T follicular helper cell (primary cell): ENCODE measurements around the gene GRIK5.

Source experiments
- DNase-seq: peaks from one replicate; pipeline ENCODE4 v3.0.0-alpha.2; 2020; ENCODE audit warnings: low read depth

The GRIK5 gene

DNA sequence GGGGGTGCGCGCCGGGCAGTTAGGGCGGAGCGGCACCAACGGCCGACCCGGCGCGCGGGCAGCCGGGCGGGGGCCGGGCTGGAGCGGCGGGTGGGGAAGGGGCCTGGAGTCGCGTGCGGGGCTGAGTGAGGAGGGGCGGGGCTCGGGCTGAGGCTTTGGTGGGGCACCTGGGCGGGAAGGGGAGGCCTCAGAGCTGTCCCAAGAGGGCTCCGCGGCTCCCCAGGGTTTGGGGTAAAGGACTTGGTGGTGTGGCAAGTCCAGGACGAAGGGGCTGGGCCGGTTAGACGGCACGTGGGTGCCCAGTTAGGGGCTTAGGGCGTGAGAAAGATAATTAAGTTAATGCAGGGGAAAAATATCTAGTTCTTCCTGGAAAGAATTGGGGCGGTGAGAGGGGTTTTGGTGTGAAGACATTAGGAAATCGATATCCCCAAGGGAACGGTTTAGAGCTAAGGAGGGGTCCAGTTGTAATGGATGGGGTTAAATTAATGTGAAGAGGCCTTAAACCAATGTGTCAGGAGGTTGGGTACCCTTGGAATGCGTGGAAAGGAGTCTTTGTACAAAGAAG is 6.5 kb upstream of the GRIK5 start:
- DNase-seq: no peak

DNA sequence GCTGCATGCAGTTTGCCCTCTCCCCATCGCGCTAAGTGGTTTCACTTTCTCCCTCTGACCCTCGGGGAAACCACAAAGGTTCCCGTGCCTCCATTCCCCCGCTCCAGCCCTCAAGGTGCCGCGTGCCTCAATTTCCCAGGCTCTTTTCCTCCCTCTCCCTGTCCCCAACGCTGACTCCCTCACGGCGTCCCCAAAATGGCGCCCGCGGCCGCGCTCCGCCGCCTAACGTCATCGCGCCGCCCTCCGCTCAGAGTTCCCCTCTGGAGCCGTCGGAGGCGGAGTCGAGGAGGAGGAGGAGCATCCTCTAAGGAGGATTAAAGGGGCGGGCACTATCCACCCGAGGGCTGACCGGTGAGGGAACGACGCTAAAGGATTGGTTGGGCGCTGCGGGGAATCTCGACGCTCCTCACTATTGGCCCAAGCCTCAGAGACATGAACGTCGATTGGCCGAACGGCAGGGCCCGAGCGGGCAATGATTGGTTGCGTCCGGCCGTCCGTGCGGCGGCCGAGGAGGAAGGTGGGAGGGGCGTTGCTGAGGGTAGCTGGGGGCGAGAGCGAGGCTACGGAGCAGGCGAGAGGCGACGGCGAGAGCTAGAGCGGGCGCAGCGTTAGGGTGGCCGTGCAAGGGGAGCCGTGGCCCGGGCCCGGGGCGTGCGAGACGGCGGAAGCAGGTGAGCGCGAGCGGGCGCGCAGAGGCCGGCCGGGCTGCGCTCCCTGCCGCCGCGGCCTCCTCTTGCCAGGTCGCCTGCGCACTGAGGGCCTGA is 5.8 kb upstream of the GRIK5 start, which contains the start of gene ZNF574:
TSS of gene ZNF574 (plus strand) at position 551 of the 764 bp plus-strand sequence. CDS start 2,441 bp downstream, outside the sequence.
- peak; percentile 96 for DNase-seq

DNA sequence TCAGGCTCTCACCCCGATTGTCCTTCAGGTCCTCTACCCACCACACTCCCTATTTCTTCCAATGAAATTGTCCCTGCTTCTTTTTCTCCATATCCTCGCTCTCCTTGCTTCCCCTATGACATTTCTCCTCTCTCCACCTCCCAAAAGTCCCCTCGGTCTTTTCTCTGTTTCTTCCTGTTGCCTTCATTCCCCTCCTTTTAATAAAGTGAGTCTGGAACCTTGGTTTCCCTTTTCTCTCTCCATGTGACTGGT is 5.3 kb upstream of the GRIK5 start:
- DNase-seq: no peak

DNA sequence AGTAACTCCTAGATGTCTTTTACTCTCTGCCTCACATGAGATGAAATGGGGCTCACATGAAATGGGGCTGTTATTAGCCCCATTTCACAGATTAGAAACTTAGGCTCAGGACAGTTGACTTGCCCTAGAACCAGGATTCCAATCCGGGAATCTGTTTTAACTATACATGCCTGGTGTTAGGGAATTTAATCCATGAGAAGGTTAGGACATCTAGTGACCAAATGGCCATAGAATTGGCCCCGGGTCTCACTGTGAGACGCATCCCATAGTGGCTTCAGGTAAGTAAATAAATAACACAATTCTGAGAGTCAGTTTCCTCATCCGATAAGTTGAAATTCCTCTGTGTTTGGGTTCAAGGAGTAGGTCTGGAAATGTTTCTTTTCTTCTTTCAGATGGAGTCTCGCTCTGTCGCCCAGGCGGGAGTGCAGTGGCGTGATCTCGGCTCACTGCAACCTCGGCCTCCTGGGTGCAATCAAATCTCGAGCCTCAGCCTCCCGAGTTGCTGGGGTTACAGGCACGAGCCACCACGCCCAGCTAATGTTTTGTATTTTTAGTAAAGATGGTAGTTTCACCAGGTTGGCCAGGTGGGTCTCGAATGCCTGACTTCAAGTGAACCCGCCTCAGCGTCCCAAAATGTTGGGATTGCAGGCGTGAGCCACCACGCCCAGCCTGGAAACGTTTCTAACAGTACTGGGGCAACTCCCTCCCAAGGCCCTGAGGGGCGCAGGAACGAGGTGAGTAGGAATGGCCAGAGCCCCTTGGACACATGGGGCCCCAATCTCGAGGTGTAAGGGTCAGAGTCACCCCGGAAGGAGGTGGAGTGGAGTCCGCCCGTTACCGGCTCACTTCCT is 4.7 kb upstream of the GRIK5 start:
- DNase-seq: no peak

DNA sequence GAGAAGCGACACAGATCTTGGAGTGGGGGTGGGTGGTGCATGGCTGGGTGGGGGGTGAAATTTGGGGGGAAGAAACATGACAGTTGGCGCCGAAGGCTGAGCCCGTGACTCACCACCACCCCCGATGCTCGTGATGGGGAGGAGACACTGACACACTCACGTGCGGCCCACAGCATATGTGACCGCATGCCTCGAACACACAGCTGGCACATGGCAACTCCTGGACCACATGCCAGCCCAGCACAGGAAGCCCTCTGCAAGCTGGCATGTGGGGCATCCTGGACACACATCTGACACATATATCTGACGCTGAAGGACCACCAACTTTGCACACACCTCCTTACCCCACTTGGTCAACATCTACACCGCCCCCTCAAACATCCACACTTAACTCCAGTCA is 1.2 kb upstream of the GRIK5 start:
- no peak for DNase-seq

DNA sequence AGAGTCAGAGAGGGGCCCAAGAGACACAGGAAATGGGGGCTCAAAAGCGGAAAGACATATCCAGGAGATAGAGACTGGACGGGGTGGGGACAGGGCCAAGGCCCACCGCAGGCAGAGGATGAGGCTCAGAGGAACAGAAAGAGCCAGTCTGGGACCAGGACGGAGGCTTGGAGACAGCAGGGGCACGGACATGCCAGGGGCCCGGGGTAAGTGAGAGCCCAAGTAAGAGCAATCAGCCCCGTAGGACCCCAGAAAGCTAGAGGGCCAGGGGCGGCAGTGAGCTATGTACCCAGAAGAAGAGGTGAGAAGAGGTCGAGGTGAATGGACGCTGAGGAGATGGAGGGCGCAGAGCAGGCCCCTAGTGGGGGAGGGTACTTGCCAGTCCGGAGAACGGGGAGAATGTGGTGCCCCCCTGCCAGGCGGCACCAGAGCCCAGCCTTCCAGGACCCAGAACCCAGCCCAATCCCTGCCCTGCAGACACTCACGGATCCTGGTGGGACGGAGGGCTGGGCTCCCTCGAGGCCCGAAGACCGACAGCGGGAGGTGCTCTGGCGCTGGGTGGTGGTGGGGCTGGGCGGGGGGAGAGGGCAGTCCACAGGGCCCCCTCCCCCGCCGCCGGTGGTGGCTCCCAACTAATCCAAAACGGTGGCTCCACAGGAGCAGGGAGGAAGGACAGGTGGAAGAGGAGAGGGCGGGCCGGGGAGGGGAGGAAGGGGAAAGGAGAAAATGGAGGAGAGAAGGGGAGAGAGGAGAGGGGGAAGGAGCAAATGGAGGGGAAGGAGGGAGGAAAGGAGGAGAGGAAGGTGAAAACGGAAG is 1.0 kb downstream of the GRIK5 start:
- DNase-seq: no peak

DNA sequence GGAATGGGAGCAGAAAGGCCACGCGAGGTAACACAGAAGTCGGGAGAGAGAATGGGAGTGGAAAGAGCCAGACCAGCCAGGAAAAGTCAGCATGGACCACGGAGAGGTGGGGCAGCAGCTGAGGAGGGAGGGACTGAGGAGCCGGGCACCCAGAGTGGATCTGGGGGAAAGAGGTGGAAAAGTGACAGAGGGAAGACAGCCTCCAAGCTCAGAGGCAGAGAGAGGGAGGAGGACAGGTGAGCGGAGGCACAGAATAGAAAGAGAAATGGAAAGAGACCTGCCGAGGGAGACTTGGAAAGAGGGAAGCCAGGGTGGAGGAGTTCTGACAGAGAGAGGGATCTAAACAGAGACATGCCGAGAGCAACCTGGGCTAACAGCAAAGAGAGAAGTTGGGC is 1.6 kb downstream of the GRIK5 start:
- no peak for DNase-seq

DNA sequence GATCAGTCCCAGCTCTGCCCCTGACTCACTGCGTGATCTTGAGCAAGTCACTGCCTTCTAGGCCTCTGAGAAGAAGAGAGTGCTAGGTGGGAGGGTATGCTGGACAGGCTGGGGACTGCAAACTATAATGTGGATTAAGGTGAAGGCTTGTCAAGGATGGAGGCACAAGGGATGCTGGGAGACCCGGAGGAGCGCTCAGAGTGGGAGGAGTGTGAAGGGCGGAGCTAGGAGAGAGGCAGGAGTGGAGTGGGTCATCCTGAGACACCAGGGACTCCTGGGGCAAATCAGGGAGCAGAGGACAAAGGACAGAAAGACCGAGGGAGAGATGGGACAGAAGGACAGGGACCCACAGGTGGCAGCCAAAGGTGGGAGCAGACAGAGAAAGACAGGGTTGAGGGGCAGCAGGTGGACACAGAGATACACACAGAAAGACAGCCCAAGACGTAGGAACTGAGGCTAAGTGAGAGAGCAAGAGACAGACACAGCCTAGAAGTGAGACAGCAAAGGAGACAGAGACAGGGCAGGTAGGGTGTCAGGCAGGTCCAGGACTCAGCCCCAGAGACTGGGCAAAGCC is 2.6 kb downstream of the GRIK5 start:
- DNase-seq: no peak

DNA sequence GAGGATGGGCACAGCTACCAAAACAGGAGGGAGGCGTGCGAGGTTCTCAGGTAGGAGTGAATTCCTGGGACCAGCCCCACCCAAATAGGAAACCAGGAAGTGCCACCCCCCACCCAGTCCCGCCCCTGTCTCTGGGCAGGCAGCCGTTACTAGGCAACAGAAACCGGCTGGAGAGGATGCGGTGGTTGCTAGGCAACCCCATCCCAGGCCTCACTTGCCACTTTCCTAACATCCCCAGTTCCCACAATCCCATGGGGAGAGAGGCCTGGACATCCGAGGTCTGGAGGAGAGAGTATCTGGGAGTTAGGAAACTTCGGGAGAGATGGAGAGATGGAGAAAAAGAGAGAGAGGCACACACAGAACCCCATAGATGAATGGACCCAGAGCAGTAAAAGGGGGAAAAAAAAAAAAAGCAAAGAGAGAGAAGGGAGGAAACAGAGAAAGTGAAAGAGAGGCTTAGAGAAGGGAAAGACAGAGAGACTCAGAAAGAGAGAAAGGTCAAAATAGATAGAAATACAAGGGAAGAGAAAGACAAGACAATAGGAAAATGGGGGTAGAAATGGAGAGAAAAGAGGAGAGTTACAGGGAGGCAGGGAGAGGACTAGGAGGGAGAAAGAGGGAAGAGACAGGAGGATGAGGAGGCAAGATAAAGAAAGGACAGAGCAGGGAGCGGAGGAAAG is 3.8 kb downstream of the GRIK5 start:
- DNase-seq: no peak

DNA sequence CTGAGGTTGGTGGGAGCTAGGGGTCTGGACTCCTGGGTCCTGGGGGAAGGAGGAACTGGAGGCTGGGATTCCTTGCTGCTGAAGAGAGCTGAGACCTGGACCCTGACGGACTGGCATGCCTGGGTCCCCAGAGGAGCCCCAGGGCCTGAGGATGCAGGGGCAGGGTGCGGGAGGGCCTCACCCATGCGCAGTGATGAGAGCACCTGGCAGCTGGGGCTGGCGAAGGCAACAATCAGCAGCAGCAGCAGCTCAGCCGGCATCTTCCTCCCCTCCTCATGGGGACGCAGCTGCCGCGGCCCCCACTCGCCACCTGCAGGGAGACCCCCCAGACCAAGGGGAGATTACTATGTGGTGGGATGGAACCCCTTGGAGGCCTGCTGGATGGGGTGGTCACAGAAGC is 4.5 kb downstream of the GRIK5 start:
- no peak for DNase-seq

DNA sequence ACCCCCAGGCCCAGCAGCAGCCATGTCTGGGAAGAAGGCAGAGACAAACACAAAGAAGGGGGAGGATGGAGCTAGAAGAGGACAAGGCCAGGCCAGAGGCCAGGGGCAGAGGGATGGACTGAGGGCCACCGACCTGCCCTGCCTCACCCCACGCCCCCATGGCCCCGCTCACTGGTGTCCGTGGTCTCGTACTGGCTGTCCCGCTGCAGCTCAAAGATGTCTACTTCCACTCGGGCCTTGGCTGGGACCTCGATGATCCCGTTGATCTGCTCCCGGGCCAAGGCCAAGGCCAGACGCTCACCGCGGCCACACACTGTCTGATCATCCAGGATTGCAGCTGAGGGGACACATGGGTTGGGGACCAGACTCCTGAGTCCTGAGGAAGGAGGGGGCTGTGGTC is 5.0 kb downstream of the GRIK5 start:
- no peak for DNase-seq

DNA sequence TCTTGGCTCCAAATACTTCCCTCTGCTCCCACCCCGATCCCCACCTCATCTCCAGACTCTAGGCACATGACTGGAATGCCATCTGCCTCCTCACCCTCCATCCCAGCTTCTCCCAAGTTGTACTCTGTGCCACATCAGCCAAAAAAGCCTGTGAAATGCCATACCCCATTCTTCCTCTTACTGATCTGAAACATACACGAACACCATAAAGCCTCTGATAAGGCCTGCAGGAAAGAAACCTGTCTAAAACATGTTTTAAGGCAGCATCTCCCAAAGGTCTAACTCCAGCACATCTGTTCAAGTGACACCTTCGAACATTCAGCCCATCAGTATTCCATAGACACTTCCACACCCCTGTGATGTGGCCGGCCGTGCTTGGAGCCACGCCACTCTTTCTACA is 5.6 kb downstream of the GRIK5 start:
- DNase-seq: no peak

DNA sequence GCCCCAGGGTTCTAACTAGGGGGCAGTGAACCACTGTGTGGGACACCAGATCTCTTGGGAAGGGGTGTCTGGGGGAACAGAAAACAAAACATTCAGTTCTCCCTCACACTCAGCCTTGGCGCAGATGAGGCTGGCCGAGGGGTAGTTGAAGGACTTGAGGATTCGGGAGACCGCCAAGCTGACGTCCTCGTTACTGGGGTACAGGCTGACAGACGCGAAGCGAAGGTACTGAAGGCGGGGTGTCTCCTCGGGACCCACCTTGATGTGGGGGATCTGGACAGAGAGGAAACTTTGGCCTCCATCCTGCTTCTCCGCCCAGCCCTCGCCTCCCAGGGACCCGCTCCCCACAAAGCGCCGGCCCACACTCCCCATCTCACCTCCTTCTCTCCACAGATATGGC is 7.6 kb downstream of the GRIK5 start:
- DNase-seq: no peak

DNA sequence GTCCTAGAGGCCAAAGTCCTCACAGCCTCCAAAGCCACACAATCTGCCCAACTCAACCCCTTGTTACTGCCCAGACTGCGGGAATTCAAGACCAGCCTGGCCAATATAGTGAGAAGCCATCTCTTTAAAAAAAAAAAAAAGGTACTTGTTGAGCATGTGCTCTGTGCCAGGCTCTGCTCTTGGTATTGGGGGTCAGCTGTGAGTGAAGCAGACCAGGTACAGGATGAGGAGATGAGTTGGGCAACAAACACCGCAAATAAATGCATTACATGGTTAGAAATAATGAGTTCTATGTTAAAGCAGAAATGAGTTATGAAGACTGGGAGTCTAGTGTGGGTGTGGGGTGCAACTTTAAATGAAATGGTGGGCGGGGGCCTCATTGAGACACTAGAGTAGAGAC is 9.9 kb downstream of the GRIK5 start:
- DNase-seq: no peak

DNA sequence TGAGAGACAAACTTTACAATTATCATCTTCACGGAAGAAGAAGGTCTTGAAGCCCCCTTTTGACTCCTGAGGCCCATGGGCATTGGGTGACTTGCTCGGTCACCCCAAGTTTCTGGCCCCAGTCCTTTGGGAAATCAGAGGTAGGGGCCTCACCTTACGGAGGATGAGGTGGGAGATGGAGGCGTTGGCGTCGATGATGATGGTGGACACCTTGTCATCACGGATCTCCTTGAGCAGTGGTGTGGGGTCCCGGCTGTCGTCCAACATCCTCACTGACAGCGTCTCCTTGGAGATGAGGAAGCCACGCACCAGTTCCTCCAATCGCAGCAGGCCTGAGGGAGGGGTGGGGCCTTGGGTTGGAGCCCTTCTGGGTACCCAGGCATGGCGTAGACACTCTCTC is 10.8 kb downstream of the GRIK5 start:
- DNase-seq: no peak

DNA sequence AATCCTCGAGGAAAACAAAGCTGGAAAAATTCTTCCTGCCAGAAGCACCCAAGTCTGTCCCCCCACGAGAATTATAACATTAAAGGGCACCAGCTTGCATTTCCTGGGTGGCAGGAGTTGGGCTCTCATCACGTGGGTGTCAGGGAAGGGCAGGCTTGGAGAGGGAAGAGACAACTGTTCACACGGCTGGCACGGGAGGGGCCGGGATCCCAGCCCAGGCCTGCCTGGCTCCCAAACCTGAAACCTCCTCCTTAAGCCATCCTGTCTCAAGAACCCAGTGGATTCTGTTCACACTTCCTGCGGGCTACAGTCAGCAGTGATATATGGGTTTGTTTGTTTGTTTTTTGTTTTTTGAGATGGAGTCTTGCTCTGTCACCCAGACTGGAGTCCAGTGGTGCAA is 12.2 kb downstream of the GRIK5 start:
- DNase-seq: no peak

DNA sequence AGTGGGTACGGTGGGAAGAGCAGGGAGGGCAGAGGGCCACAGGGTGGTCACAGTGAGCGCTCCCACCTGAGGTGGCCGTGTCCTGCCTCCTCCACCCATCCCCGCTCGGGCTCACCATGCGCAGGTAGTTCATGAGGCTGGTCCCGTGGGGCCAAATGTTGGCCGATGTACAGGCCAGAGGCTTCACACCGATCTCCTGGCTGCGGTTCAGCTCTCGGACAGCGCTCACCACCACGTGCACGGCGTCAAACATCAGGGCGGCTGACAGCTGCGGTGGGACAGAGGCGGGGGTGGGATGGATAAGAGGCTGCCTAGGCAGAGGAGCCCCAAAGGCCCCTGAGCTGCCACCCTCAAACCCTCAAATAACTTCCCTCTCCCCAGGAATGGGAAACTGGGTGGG is 15.8 kb downstream of the GRIK5 start:
- no peak for DNase-seq

DNA sequence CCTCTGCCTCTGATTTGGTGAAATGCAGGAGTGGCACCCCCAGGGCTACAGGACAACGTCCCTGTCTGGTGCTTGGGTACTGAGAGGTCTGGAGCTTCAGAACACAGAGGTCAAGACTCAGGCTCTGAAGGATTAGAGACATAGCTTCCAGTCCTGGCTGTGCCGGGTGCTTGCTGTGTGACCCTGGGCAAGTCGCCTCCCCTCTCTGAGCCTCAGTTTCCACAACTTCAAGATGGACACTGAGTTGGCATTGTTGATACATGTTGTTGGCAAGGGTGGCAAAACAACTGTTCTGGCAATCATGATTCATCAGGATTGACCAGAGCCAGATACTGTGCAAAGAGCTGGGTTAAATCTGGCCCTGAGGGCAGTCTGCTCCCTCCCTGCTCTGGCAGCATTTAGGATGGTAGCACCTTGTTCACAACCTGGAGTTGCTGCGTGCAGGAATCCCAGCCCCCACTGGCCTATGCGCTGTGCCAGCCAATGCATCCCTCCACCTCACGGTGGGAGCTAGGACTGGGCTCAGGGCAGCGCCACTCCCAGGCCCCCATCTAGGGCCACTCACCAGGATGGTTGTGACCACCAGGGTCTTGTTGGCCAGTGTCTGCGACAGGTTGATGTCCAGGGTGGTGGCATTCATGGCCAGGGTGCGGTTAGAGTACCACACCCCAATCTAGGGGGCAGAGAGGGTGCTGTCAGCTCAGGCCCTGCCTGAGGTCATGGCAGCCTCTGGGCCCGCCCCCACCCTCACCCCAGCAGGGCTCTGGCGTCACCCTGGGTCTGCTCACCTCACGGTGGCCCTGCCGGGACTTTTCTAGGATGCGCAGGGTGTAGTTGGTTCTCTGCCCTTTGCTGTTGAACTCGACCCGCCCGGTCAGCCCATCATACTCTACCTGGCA is 16.7 kb downstream of the GRIK5 start:
- DNase-seq: no peak

DNA sequence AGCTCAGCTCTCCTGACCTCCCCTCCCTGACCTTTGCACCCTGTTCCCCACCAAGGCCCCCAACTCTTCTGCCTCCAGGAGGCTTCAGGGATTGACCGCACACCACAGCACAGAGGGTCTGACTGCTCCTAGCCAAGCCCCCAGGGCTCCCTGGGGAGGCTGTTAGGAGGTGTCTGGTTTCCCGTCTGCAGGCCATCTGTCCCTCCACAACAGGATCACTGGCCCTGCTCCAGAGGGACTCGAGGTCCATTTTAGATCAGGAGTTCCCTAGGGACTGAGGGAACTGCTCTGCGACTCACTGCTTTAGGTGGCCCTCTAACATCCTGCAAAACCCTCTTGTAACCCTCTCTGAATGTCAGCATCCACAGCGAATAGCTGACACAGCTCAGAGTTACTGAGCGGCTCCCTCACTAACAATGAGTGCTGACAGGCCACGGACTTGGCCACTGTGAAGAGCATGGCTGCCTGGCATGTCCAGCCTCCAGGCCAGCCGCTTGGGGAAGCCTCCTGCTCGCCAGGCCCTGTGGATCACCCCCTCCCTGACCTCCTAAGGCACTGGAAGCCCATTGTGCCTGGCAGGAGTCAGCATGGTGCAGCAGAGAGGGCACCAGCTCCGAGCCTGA is 17.7 kb downstream of the GRIK5 start:
- no peak for DNase-seq
